Measurements from ENCODE around the gene TMCC1.
"Not testable (repeated sequence)": the region's sequence is repeated elsewhere in the genome, so short reads cannot be mapped to it uniquely, and the experiment has no call there.

The TMCC1 gene

DNA sequence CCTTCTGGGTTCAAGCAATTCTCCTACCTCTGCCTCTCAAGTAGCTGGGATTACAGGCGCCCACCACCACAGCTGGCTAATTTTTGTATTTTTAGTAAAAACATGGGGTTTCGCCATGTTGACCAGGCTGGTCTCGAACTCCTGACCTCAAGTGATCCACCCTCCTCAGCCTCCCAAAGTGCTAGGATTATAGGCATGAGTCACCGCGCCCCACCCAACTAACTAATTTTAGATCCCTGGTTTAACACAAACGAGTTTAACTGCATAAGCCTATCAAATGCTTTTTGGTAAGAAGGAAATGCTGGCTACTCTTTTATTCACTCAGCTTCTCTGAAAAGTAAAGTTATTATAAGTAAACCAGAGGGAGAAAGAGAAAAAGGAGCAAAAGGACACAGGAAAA, 61.6 kb downstream of the TMCC1 start:
- DNase-seq, result not testable (repeated sequence)

- DNase-seq, result no peak
Measured at GRCh38 chr3:129831503-129831902, 62.0 kb downstream of the TMCC1 start.

GRCh38 chr3:129829640-129830039, 63.9 kb downstream of the TMCC1 start:
- DNase-seq, result peak; percentile 36

DNA sequence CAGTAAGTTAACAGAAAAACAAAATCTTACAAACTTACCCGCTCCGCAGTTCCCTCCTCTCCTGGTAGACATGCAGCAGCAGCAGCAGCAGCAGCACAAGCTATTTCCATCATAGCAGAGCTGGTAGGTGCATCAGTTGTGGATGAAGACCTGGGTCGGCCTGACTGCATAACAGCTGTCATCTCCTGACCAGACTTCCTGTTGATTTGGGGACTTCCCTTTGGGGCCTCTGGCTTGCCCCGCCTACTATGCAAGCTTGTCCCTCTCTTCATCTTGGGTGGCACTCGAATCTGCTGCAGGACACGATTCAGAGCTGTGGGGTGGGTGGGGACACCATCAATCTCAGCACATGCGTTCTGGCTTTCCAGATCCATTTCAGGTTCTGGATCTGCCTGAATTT, 65.7 kb downstream of the TMCC1 start:
- DNase-seq, result no peak

- peak; percentile 47 for DNase-seq
Measured at GRCh38 chr3:129824926-129825541, 68.5 kb downstream of the TMCC1 start.

GRCh38 chr3:129822679-129823078, 70.8 kb downstream of the TMCC1 start:
- DNase-seq, result no peak

GRCh38 chr3:129822241-129822640, 71.3 kb downstream of the TMCC1 start:
- DNase-seq, result no peak

DNA sequence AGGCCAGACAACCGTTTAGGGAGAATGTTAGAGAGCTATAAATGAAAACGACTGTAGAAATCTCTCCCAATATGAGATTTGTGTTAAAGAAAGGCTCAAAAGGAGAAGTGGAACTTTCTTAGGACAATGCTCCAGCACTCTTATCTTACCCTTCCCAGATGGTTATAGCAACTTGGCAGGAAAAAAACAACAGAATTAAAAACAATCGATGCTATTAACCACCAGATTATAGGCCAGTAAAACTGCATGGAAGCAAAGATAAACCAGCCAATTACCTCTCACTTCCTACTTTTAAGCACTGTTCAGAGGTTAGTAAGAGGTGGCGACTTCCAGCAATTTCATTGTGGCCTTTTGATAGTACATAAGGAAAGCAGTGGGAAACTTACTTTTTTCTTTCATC, 72.9 kb downstream of the TMCC1 start:
- DNase-seq, result no peak

DNA sequence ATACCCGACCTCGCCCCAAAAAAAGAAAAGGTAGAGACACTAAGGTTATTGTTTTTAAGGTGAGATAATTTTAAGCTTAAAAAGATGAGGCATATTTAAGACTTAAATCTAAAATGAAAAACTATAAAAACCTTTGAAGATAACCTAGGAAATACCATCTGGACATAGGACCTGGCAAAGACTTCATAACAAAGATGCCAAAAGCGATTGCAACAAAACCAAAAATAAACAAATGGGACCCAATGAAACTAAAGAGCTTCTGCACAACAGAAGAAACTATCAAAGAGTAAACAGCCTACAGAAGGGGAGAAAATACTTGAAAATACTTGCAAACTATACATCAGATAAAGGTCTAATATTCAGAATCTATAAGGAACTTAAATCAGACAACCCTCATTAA, 80.9 kb downstream of the TMCC1 start:
- DNase-seq, result no peak

DNA sequence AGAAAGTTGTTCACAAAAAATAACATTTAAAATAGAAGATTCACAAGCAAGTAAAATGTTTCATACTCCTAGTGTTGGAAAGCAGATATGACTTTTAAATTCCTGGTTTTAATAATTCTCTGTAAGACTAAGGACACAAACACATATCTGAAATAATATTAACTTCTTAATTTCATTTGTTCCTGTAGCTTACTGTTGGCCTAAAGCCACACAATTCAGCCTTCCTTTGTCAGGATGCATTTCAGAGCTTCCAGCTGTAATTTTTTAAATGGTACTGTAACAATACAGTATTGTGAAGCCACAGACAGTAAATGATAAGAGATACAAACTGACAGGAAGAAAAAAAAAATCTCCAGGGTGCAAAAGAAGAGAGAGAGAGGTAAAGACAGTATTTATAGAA, 84.2 kb downstream of the TMCC1 start:
- no peak for DNase-seq

- no peak for DNase-seq
Measured at GRCh38 chr3:129796146-129796545, 97.4 kb downstream of the TMCC1 start.

DNA sequence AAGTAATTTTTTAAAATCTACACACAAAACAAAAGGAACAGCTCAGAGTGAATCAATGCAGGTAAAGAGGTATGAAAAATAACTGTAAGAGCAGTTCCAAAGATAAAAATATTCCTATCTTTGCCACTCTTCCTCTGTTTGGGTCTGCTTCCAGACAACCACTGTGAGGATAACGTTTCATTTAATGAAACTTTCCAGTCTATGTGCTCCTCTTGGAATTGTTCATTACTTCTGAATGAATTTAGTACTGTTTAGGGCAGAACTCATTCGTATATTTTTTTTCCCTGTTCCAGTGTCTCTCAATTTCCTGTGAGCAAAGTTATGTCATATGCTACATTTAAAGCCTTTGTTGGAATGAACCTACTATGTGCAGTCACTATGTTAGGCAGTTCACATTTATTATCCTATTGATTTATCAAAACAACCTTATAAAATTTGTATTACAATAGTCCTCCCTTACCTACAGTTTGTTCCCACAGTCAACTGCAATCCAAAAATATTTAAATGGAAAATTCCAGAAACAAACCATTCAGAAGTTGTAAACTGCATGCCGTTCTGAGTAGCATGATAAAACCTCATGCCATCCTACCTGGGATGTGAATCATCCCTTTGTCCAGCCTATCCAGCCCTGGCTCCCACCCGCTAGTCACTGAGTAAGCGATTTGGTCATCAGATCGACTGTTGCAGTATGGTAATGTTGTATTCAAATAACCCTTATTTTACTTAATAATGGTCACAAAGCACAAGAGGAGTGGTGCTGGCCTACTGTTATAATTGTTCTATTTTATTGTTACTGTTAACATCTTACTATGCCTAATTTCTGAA, 98.1 kb downstream of the TMCC1 start:
- DNase-seq, result no peak

GRCh38 chr3:129794311-129795185, 99.0 kb downstream of the TMCC1 start:
- peak; percentile 61 for DNase-seq

GRCh38 chr3:129793942-129794310, 99.6 kb downstream of the TMCC1 start:
- DNase-seq, result no peak

GRCh38 chr3:129793319-129793718, 100.2 kb downstream of the TMCC1 start:
- no peak for DNase-seq

- no peak for DNase-seq
Measured at GRCh38 chr3:129783470-129783869, 110.0 kb downstream of the TMCC1 start.

- DNase-seq, result no peak
Measured at GRCh38 chr3:129778871-129779270, 114.6 kb downstream of the TMCC1 start.

GRCh38 chr3:129777806-129778205, 115.7 kb downstream of the TMCC1 start:
- DNase-seq, result peak; percentile 44

DNA sequence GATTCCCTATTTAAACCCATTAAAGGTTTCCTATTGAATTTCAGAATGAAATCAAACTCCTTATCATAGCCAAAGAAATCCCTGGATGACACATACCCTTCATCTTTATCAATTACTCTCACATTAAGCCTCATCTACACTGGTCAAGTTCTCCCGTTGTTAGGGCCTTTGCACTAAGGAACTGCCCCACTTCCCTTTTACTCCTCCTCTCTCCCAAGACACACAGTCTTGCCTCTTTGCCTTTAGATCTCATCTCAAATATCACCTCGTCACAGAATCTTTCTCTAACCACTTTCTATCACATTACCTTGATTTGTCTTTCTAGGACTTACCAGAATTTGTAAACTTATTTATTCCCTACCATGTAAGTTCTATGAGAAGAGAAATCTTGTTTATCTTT, 117.6 kb downstream of the TMCC1 start:
- DNase-seq, result no peak

- no peak for DNase-seq
Measured at GRCh38 chr3:129773691-129774663, 119.5 kb downstream of the TMCC1 start.

DNA sequence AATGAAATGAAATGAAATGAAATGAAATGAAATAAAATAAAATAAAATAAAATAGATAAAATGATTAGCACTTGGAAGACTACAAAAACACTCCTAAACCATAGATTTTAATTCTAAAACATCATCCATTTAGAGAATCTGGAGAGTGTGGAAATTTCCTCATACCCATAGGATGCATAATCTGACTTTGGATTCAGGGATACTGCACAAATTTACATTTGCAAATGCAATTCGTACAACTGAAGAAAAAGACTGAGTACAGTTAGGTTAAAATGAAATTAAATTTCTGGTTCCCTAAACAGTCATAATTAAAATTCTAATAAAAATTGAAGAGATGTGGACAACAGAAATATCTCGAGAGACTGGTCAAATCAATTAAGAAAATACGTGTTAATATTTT, 122.9 kb downstream of the TMCC1 start:
- no peak for DNase-seq

DNA sequence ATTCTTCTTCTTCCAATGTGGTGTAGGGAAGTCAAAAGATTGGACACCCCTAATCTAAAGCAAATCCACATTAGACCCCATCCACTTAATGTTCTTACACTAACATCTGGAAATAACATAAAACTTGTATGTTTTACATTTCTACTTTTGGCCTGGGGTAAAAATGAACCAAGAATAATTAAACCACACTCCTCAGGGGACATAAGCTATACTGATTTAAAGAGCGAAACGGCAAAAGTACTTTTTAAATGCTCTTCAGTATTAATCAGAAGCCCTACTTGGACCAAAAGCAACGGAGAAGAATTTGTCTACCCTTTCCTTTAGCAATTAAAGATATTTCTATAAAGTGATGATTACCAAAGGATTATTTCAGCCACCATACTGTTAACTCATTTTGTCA, 123.9 kb downstream of the TMCC1 start:
- DNase-seq, result no peak
